ENCODE data around the gene PDCD2L. TPM values are rescaled to one million over a fixed set of nuclear protein-coding genes. Genes with fewer than 3 reads are reported as not detected.
A peak's percentile ranks its signal among the peaks of the same experiment; 100 is the strongest.

PDCD2L gene
- total RNA-seq, 4 donors from 2014 or later, result 5.6 to 10.6 (median 7.2) TPM; not detected in 1

- in situ Hi-C loops (cut with MboI; ENCODE audit: low pct_ligation_motif_present in 1 of 4, low pct_unique_long_range_greater_than_20kb in 1 of 4, low sequenced_read_pairs in 3 of 4) (no loop called here), intact Hi-C loops (cut with DNase I; ENCODE audit: low total_unique reads) (no loop called here)
- peak overlapping the region in 1 of 4 donors; percentile 8 for H3K27ac ChIP-seq
- DNase-seq, result no peak
- TF ChIP-seq, protein P1, sequence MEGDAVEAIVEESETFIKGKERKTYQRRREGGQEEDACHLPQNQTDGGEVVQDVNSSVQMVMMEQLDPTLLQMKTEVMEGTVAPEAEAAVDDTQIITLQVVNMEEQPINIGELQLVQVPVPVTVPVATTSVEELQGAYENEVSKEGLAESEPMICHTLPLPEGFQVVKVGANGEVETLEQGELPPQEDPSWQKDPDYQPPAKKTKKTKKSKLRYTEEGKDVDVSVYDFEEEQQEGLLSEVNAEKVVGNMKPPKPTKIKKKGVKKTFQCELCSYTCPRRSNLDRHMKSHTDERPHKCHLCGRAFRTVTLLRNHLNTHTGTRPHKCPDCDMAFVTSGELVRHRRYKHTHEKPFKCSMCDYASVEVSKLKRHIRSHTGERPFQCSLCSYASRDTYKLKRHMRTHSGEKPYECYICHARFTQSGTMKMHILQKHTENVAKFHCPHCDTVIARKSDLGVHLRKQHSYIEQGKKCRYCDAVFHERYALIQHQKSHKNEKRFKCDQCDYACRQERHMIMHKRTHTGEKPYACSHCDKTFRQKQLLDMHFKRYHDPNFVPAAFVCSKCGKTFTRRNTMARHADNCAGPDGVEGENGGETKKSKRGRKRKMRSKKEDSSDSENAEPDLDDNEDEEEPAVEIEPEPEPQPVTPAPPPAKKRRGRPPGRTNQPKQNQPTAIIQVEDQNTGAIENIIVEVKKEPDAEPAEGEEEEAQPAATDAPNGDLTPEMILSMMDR (IDR thresholded peaks at IDR 0.05), result no peak
- TF ChIP-seq POLR2AphosphoS5 (IDR thresholded peaks at IDR 0.05) (no peak), EP300 (IDR thresholded peaks at IDR 0.05; ENCODE audit: low read depth) (no peak), POLR2A (IDR thresholded peaks at IDR 0.05) (no peak)
- 48 to 54% methylated on average over 7 to 9 of the region's 9 CpGs for WGBS, 2 donors (ENCODE audit: low coverage in 1 of 2)
- H3K9me3 ChIP-seq, result no peaks in the 10 kb centered on the region
- peaks cover 2% of the 10 kb centered on the region for H3K27me3 ChIP-seq
- no peaks in the 10 kb centered on the region for H3K4me1 ChIP-seq
- H3K4me3 ChIP-seq, result no peak overlapping the region
- H3K36me3 ChIP-seq, result peaks cover 0 to 18% (median 1%) of the 10 kb centered on the region in 4 donors
These were observed 71.1 kb downstream of the PDCD2L start for GRCh38 chr19:34475026-34475974.

Other genes with a start within 250 kb of the PDCD2L start
- 100 to 1,000 TPM in 3 of 4 donors, 10 to 100 TPM in 1; 88.4 to 211 (median 119) TPM for gene LSM14A, start 231.9 kb upstream of the PDCD2L start, total RNA-seq
- gene GARRE1, start 149.8 kb upstream of the PDCD2L start, total RNA-seq, result 10 to 100 TPM; 16.7 to 27.8 (median 22.7) TPM
- gene GPI, start 39.2 kb upstream of the PDCD2L start, total RNA-seq, result 100 to 1,000 TPM; 112 to 531 (median 220) TPM
- 100 to 1,000 TPM in 2 of 4 donors, 10 to 100 TPM in 2; 40.6 to 228 (median 110) TPM for gene UBA2, start 24.0 kb downstream of the PDCD2L start, total RNA-seq
- 1 to 10 TPM in 3 of 4 donors, under 1 TPM in 1; 0.60 to 4.1 (median 2.2) TPM for gene WTIP, start 77.4 kb downstream of the PDCD2L start, total RNA-seq